A673 (cell line): Measurements from ENCODE around the gene CDK7. TPM values are rescaled to one million over a fixed set of nuclear protein-coding genes. Genes with fewer than 3 reads are reported as not detected.

Experiments
- BruUV-seq: library from RNA; stranded (reverse); fragments of 400-500 nt; replicated peaks from 2 replicates; lab custom pipeline; 2021; lab: Mats Ljungman, UMichigan
- CTCF ChIA-PET: fragments of 300-600 bp; sonication (Branson Sonifier 250); formaldehyde crosslinking; loops from one replicate; lab custom pipeline; 2022; ENCODE audit warnings: antibody characterized with exemption; lab: Charles Lee
- POLR2A ChIA-PET: fragments of 300-600 bp; sonication (Branson Sonifier 250); formaldehyde crosslinking; loops from one replicate; lab custom pipeline; 2022; ENCODE audit warnings: antibody characterized with exemption; ENCODE audit not compliant: low non-redundant PET; lab: Charles Lee
- DNase-seq: peaks from one replicate; pipeline ENCODE4 v3.0.0-alpha.2; 2015; ENCODE audit warnings: low spot score
- H3K27ac ChIP-seq: fragments of 200-600 bp; sonication (generic); 2 replicates; pipeline ENCODE4 v1.5.1; 2016; ENCODE audit warnings: mixed run types, low read depth, mild to moderate bottlenecking, mixed read lengths, antibody characterized with exemption, low read length; ENCODE audit not compliant: poor library complexity, severe bottlenecking
- H3K27me3 ChIP-seq: fragments of 200-600 bp; sonication (generic); replicated peaks from 2 replicates; pipeline ENCODE4 v1.6.1; 2017; ENCODE audit warnings: mixed run types, low read depth, mild to moderate bottlenecking, mixed read lengths, antibody characterized with exemption, low read length; ENCODE audit not compliant: insufficient read depth, poor library complexity
- H3K36me3 ChIP-seq: fragments of 200-600 bp; sonication (generic); 2 replicates; pipeline ENCODE4 v1.6.1; 2016; ENCODE audit warnings: mixed run types, mild to moderate bottlenecking, mixed read lengths, antibody characterized with exemption, low read length; ENCODE audit not compliant: insufficient read depth, poor library complexity, severe bottlenecking
- H3K4me1 ChIP-seq: fragments of 200-600 bp; sonication (generic); 2 replicates; pipeline ENCODE4 v1.6.1; 2017; ENCODE audit warnings: mixed run types, mild to moderate bottlenecking, mixed read lengths, antibody characterized with exemption, low read length; ENCODE audit not compliant: insufficient read depth, poor library complexity, severe bottlenecking
- H3K4me3 ChIP-seq: fragments of 200-600 bp; sonication (generic); 2 replicates; pipeline ENCODE4 v1.5.1; 2016; ENCODE audit warnings: low read depth, mixed run types, mild to moderate bottlenecking, mixed read lengths, low read length; ENCODE audit not compliant: poor library complexity, severe bottlenecking
- H3K9me3 ChIP-seq: fragments of 200-600 bp; sonication (generic); 2 replicates; pipeline ENCODE4 v1.6.1; 2016; ENCODE audit warnings: mixed run types, low read depth, mild to moderate bottlenecking, mixed read lengths, antibody characterized with exemption, low read length; ENCODE audit not compliant: poor library complexity, severe bottlenecking
- EZH2 ChIP-seq: fragments of 200-600 bp; sonication (generic); IDR thresholded peaks from 2 replicates; pipeline ENCODE4 v1.6.1; 2017; ENCODE audit warnings: borderline replicate concordance, low read depth, mild to moderate bottlenecking, mixed read lengths, antibody characterized with exemption, low read length; ENCODE audit not compliant: poor library complexity, severe bottlenecking
- intact Hi-C: fragments of 100-400 bp; cut with micrococcal nuclease; formaldehyde crosslinking; loops from one replicate; pipeline ENCODE4 v1.10.0; 2022; ENCODE audit not compliant: unreplicated experiment
- total RNA-seq: library from RNA; stranded (reverse); gene quantifications from 2 replicates; pipeline ENCODE4 v1.2.3, GENCODE V29; 2021
- TF ChIP-seq, protein P1 (sequence below): fragments of 300-800, 200-600 bp; sonication (generic); conservative IDR thresholded peaks from 2 replicates; pipeline ENCODE4 v1.5.1; 2017; ENCODE audit warnings: low read depth, mild to moderate bottlenecking, antibody characterized with exemption, low read length, moderate library complexity, mixed read lengths

Gene CDK7
- total RNA-seq, 1 experiment from 2014 or later: 35.8 TPM

DNA sequence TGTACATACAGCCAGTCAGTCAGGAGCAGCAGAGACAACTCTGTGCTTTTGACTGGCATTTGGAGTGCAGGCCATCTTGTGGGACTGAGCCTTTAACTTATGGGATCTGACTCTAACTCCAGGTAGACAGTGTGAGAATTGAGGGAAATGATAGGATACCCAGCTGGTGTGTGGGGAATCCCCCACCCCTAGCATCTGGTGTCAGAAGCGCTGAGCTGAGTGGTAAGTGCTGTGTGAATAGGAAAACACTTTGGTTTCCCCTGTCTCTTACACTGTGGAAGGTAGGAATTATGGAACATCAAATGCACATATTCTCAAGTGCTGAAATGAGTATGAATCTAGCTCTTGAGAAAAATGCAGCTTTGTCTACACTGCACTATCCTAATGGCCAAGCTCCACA is 54.0 kb downstream of the CDK7 start:
- H3K4me3 ChIP-seq: no peak overlapping the region
- POLR2A ChIA-PET: no interaction called here
- H3K9me3 ChIP-seq: no peaks in the 10 kb centered on the region
- intact Hi-C loops: no loop called here
- DNase-seq: no peak
- no peaks in the 10 kb centered on the region for H3K36me3 ChIP-seq
- H3K27me3 ChIP-seq: no peaks in the 10 kb centered on the region
- no peak overlapping the region for H3K27ac ChIP-seq
- no peak for TF ChIP-seq EZH2
- peaks cover 4% of the 10 kb centered on the region for H3K4me1 ChIP-seq
- no TSS peak for BruUV-seq
- CTCF ChIA-PET: no interaction called here

DNA sequence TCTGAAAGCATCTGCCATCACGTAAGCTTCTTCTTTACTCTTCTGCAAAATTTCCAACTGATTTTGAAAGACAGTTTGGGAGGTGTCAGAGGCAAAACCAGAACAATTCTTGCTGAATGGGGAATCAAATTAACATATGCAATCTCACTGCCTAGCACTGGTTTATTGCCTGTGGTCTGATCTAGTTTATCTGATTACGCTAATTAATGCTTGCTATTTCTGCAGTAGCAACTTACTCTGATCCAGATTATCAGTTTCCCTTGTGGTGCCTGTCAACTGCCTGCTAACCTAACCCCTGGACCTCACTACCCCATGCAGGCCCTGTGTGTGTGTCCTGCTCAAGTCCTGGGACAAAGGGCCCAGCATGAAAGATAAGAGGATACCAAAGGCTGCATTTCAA is 57.6 kb downstream of the CDK7 start:
- intact Hi-C loops: no loop called here
- Histone ChIP-seq H3K27me3 (no peaks in the 10 kb centered on the region), H3K4me1 (no peaks in the 10 kb centered on the region), H3K36me3 (no peaks in the 10 kb centered on the region), H3K4me3 (no peak overlapping the region), H3K9me3 (no peaks in the 10 kb centered on the region), H3K27ac (no peak overlapping the region)
- TF ChIP-seq, protein P1, sequence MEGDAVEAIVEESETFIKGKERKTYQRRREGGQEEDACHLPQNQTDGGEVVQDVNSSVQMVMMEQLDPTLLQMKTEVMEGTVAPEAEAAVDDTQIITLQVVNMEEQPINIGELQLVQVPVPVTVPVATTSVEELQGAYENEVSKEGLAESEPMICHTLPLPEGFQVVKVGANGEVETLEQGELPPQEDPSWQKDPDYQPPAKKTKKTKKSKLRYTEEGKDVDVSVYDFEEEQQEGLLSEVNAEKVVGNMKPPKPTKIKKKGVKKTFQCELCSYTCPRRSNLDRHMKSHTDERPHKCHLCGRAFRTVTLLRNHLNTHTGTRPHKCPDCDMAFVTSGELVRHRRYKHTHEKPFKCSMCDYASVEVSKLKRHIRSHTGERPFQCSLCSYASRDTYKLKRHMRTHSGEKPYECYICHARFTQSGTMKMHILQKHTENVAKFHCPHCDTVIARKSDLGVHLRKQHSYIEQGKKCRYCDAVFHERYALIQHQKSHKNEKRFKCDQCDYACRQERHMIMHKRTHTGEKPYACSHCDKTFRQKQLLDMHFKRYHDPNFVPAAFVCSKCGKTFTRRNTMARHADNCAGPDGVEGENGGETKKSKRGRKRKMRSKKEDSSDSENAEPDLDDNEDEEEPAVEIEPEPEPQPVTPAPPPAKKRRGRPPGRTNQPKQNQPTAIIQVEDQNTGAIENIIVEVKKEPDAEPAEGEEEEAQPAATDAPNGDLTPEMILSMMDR: no peak
- no peak for TF ChIP-seq EZH2
- POLR2A ChIA-PET: no interaction called here
- CTCF ChIA-PET: no interaction called here
- no peak for DNase-seq
- BruUV-seq: no TSS peak

DNA sequence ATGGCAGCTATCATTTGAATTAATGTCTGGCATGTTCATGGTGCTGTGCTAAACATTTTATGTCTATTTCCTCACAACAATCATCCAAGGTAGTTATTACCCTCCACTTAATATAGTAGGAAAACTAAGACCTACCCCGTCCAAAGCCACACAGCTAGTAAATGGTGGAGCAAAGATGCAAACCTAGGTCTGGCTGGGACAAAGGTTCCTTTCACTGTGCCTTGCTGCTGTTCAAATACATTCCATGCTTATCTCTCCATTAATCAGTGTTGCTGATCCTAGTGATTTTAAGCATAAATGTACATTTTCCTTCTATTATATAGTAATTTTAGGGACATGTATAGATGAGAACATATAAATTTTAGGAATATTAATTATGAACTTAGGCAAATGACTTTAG is 59.2 kb downstream of the CDK7 start:
- Histone ChIP-seq H3K36me3 (no peaks in the 10 kb centered on the region), H3K9me3 (no peaks in the 10 kb centered on the region), H3K27me3 (no peaks in the 10 kb centered on the region), H3K4me3 (no peak overlapping the region), H3K27ac (no peak overlapping the region), H3K4me1 (no peaks in the 10 kb centered on the region)
- ChIA-PET CTCF (no interaction called here), POLR2A (no interaction called here)
- intact Hi-C loops: no loop called here
- DNase-seq: no peak
- TF ChIP-seq, protein P1: no peak
- TF ChIP-seq EZH2: no peak
- no TSS peak for BruUV-seq

DNA sequence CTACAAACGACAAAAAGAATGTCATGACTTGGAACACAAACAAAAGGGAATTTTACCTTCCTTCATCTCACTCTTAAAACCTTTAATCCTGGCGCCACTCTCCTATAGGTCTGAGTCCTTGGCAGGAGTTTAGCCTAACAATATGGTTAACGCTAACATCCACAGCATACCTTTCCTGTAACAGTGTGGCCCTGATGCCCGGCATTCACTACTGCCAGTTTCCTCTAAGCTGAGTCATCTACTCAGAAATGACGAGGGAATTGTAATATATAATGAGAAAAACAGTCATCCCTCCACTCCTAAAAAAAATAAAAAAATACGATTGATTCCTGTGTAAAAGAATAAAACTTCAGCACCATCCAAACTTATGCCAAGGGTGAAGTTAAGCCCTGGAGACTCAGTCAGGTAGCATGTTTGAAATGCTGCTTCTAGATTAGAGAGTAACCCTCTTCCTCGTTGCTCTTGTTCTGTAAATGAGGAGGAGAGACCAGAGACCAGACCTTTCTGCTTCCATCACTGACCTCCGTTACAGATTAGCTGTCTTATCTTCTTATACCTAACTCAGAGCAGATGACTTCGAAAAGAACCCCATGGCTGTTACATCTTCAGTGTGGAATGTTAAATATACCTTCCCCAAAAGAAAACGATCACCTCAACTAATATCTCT is 60.5 kb downstream of the CDK7 start:
- intact Hi-C loops: no loop called here
- no peaks in the 10 kb centered on the region for H3K4me1 ChIP-seq
- H3K4me3 ChIP-seq: no peak overlapping the region
- no peak overlapping the region for H3K27ac ChIP-seq
- H3K9me3 ChIP-seq: no peaks in the 10 kb centered on the region
- ChIA-PET CTCF (no interaction called here), POLR2A (no interaction called here)
- BruUV-seq: no TSS peak
- H3K27me3 ChIP-seq: no peaks in the 10 kb centered on the region
- no peak for DNase-seq
- no peaks in the 10 kb centered on the region for H3K36me3 ChIP-seq
- TF ChIP-seq, protein P1: no peak
- no peak for TF ChIP-seq EZH2
